IPS-18a (cell line): ENCODE data around the gene SCP2.

Experiments used
- H3K27ac ChIP-seq: one replicate; pipeline ENCODE4 v1.5.1; 2013; ENCODE audit warnings: low read length
- H3K27me3 ChIP-seq: one replicate; pipeline ENCODE4 v1.6.1; 2013; ENCODE audit warnings: mild to moderate bottlenecking, low read length; ENCODE audit not compliant: control insufficient read depth, insufficient read depth
- H3K36me3 ChIP-seq: one replicate; pipeline ENCODE4 v1.6.1; 2013; ENCODE audit warnings: low read depth, low read length; ENCODE audit not compliant: control insufficient read depth
- H3K4me1 ChIP-seq: one replicate; pipeline ENCODE4 v1.6.1; 2013; ENCODE audit warnings: low read depth, low read length; ENCODE audit not compliant: control insufficient read depth
- H3K4me3 ChIP-seq: one replicate; pipeline ENCODE4 v1.5.1; 2013; ENCODE audit warnings: low read length
- H3K9ac ChIP-seq: one replicate; pipeline ENCODE4 v1.6.1; 2013; ENCODE audit warnings: mild to moderate bottlenecking, low read length, moderate library complexity
- H3K9me3 ChIP-seq: one replicate; pipeline ENCODE4 v1.6.1; 2013; ENCODE audit warnings: low read depth, low read length; ENCODE audit not compliant: control insufficient read depth

Gene SCP2

DNA sequence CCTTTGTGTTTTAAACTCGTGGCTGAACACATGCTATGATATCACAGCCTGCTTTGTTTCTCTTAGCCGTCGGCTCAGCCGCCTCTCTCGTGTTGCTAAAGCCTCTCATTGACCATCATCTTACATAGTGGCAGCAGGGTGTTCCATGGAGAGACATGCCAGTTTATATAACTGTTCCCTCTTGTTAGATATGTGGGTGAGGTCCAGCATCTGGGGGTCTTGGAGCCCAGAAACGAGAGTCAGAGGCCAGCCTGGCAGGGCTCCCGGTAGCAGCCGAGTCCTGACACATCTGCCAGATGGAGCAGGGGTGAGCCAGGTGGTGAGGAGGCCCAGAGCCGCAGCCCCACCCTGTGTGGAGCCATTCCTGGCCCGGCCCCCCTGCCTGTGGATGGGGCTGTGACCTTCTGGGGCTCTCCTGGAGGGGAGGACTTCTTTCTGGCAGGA, 146.8 kb downstream of the SCP2 start:
- H3K27ac ChIP-seq, result no peak overlapping the region
- H3K27me3 ChIP-seq, result no peaks in the 10 kb centered on the region
- no peak overlapping the region for H3K4me3 ChIP-seq
- H3K9ac ChIP-seq, result no peak overlapping the region
- no peaks in the 10 kb centered on the region for H3K4me1 ChIP-seq
- no peaks in the 10 kb centered on the region for H3K9me3 ChIP-seq
- H3K36me3 ChIP-seq, result no peaks in the 10 kb centered on the region

DNA sequence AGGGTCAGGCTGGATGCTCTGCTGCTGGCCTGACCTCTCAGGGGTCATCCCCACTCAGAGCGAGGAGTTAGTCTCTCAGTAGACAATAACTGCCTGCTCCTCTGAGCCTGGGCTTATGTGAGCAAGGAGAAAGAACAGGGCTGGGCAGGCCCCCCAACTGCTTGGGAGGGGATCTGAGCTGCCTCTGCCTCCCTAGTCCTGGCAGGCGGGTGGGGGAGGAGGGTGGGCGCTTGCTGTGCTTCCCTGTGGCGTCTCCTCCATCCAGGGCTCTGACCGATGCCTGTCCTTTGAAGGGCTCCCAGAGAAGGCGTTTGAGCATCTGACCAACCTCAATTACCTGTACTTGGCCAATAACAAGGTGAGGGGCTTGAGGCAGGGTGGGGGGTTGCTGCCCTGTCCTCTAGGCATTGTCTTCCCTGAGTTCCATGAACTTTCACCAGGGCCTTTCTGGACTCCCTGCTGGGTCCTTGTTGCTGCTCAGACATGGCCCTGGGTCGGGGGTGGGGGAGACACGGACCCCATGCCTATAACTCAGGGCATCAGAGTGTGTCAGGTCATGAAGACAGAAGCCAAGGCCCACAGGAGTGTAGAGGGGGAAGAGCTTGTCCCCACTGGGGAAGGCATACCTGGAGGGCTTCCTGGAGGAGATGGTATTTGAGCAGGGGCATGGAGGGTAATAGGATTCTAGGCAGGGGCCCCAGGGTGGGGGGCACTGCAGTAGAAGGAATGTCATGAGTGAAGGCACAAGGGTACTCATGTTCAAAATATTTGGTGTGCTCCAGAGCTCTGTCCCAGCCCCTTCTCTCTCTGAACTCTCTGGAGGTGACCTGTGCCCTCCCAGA, 147.5 kb downstream of the SCP2 start:
- Histone ChIP-seq H3K36me3 (no peaks in the 10 kb centered on the region), H3K27ac (no peak overlapping the region), H3K9ac (no peak overlapping the region), H3K4me1 (no peaks in the 10 kb centered on the region), H3K27me3 (no peaks in the 10 kb centered on the region), H3K9me3 (no peaks in the 10 kb centered on the region), H3K4me3 (no peak overlapping the region)

DNA sequence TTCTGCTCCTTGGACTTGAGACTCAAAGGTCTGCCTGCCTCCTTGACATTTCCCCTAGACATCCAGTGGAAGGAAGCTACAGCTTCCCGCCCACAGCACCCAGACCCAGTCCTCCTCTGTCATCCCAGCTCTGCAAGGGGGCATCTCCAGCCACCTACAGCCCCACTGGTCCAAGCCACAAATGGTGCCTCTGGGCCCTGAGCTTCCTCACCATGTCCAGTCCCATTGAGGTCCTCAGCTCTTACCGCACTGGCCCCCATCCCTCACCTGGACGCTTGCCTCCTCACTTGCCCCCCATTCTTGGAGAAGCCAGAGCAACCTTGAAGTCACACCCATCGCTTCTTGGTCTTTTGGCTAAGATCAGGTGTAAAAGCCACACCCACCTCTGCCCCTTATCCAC, 148.1 kb downstream of the SCP2 start:
- H3K4me1 ChIP-seq, result no peaks in the 10 kb centered on the region
- no peaks in the 10 kb centered on the region for H3K9me3 ChIP-seq
- no peak overlapping the region for H3K27ac ChIP-seq
- no peaks in the 10 kb centered on the region for H3K36me3 ChIP-seq
- no peak overlapping the region for H3K4me3 ChIP-seq
- H3K9ac ChIP-seq, result no peak overlapping the region
- no peaks in the 10 kb centered on the region for H3K27me3 ChIP-seq

DNA sequence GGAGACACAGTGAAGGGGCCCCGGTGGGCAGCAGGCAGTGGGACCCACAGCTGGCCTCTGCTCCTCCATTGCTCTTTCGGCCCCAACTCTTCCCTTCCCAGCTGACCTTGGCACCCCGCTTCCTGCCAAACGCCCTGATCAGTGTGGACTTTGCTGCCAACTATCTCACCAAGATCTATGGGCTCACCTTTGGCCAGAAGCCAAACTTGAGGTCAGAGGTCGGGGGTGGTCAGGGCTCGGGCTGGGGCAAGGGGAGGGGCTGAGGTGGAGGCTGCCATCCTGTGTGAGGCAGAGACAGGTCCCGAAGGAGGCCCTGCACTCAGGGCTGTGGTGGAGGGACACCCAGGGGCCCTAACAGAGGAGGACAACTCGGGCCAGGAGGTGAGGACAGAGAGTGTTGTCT, 148.7 kb downstream of the SCP2 start:
- H3K27me3 ChIP-seq, result no peaks in the 10 kb centered on the region
- H3K9me3 ChIP-seq, result no peaks in the 10 kb centered on the region
- H3K4me1 ChIP-seq, result no peaks in the 10 kb centered on the region
- no peaks in the 10 kb centered on the region for H3K36me3 ChIP-seq
- no peak overlapping the region for H3K9ac ChIP-seq
- H3K4me3 ChIP-seq, result no peak overlapping the region
- no peak overlapping the region for H3K27ac ChIP-seq

DNA sequence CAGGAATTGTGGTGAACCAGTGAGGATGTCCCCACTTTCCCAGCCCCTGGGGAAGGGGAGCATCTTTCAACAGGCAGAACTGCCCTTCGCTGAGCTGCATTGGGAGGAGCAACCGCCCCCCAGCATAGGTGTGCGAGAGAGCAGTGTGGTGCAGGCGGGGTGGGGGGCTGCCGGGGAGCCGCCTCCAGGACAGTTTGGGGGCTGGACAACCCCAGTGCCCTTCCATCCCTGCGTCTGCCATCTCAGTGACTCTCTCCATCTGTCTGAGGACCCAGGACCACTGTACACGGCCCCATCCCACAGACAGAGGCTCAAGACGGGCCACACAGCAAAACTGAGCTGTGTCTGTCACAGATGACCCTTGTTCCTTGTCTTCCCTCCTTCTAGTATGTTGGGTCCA, 149.1 kb downstream of the SCP2 start:
- H3K27me3 ChIP-seq, result no peaks in the 10 kb centered on the region
- no peak overlapping the region for H3K4me3 ChIP-seq
- H3K4me1 ChIP-seq, result no peaks in the 10 kb centered on the region
- no peak overlapping the region for H3K27ac ChIP-seq
- no peaks in the 10 kb centered on the region for H3K9me3 ChIP-seq
- no peak overlapping the region for H3K9ac ChIP-seq
- no peaks in the 10 kb centered on the region for H3K36me3 ChIP-seq

DNA sequence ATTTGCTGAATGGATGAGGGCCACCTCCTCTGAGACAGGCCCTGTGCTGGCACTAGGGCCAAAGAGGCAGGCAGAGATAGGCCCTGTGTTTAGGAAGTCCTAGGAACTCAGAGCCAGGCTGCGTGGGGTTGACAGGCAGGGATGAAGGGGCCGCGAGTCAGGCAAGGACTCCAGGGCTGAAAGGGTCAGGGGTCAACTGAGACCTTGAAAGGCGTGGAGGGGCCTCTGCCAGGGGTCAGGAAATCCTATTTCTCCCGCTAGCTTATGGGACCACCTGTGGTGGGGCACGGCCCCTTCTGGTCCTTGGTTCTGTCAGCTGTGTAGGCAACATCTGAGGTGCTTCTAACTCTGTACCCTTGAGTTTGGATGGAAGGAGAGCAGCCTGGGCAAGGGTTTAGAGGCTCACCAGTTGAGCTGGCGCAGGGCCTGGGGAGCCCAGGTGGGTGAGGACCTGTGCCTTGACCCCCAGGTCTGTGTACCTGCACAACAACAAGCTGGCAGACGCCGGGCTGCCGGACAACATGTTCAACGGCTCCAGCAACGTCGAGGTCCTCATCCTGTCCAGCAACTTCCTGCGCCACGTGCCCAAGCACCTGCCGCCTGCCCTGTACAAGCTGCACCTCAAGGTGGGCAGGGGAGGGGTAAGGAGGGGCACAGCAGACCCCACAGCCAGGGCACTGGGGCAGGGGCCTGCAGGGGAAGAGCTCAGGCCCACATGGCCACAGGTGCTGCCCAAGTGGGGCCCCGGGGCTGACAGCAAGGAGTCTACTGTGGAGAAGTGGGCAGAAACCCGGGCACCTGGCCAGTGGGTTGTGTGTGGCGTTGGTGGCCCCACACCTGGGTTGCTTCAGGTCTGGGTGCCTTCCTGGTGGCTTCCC, 149.9 kb downstream of the SCP2 start:
- Histone ChIP-seq H3K9ac (no peak overlapping the region), H3K4me3 (no peak overlapping the region), H3K9me3 (no peaks in the 10 kb centered on the region), H3K36me3 (no peaks in the 10 kb centered on the region), H3K4me1 (peaks cover 3% of the 10 kb centered on the region), H3K27ac (no peak overlapping the region), H3K27me3 (no peaks in the 10 kb centered on the region)

DNA sequence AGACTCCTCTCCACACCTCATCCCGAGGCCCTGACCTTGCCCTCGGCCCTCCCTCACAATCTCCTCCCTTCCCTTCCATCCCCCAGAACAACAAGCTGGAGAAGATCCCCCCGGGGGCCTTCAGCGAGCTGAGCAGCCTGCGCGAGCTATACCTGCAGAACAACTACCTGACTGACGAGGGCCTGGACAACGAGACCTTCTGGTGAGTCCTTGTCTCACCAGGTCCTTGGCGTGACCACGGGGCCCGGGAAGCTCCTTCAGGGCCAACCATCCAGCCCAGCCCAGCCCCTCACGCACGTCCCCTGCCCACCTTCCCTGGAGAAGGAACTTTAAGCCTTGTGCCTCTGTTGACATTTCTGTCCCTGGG, 150.5 kb downstream of the SCP2 start:
- no peak overlapping the region for H3K9ac ChIP-seq
- H3K27ac ChIP-seq, result no peak overlapping the region
- peaks cover 7% of the 10 kb centered on the region for H3K4me1 ChIP-seq
- H3K36me3 ChIP-seq, result no peaks in the 10 kb centered on the region
- no peak overlapping the region for H3K4me3 ChIP-seq
- no peaks in the 10 kb centered on the region for H3K27me3 ChIP-seq
- H3K9me3 ChIP-seq, result no peaks in the 10 kb centered on the region

DNA sequence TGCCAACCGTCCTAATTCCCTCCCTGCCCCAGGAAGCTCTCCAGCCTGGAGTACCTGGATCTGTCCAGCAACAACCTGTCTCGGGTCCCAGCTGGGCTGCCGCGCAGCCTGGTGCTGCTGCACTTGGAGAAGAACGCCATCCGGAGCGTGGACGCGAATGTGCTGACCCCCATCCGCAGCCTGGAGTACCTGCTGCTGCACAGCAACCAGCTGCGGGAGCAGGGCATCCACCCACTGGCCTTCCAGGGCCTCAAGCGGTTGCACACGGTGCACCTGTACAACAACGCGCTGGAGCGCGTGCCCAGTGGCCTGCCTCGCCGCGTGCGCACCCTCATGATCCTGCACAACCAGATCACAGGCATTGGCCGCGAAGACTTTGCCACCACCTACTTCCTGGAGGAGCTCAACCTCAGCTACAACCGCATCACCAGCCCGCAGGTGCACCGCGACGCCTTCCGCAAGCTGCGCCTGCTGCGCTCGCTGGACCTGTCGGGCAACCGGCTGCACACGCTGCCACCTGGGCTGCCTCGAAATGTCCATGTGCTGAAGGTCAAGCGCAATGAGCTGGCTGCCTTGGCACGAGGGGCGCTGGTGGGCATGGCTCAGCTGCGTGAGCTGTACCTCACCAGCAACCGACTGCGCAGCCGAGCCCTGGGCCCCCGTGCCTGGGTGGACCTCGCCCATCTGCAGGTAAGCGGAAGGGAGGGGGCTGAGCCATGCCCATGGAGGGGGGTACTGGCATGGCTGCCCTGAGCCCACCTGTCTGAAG, 151.4 kb downstream of the SCP2 start:
- peaks cover 7% of the 10 kb centered on the region for H3K4me1 ChIP-seq
- no peaks in the 10 kb centered on the region for H3K36me3 ChIP-seq
- no peak overlapping the region for H3K9ac ChIP-seq
- H3K27me3 ChIP-seq, result no peaks in the 10 kb centered on the region
- H3K27ac ChIP-seq, result no peak overlapping the region
- H3K4me3 ChIP-seq, result no peak overlapping the region
- no peaks in the 10 kb centered on the region for H3K9me3 ChIP-seq

DNA sequence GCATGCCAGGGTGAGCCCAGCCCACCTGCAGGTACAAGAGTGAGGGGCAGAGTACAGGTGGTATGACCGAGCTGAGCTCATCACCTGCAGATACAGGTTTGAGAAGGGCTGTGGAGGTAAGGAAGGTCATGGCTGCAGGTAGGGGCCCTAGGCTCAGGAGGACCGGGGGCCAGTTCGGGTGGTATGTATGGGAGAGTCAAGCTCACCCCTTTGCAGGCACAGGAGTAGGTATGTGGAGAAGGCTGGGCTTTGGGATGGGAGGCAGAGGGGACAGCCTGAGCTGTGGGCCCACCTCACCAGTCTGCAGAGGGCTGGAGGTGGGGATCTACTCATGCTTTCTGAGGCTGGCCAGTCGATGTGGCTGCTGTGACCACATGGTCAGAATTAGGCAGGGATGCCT, 152.2 kb downstream of the SCP2 start:
- peaks cover 7% of the 10 kb centered on the region for H3K4me1 ChIP-seq
- no peaks in the 10 kb centered on the region for H3K27me3 ChIP-seq
- H3K4me3 ChIP-seq, result no peak overlapping the region
- H3K9ac ChIP-seq, result no peak overlapping the region
- no peak overlapping the region for H3K27ac ChIP-seq
- H3K9me3 ChIP-seq, result no peaks in the 10 kb centered on the region
- H3K36me3 ChIP-seq, result no peaks in the 10 kb centered on the region

DNA sequence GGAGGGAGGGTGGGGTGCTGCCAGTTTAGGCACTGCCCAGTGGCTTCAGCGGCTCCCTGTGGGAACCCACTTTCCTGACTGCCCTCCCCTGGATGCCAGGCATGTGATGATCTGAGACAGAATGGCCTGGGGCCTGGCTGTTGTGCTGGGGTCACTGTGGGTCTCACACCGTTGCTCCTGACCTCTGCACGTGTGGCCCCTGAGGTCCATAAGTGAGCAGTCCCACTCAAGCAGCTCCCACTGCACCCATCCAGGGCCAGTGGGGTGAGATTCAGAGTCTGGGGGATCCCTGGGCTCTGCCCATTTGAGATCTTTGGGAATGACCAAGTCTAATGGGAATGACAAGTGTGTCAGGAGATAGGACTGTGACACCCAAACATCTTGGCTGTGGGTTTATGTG, 153.0 kb downstream of the SCP2 start:
- Histone ChIP-seq H3K36me3 (no peaks in the 10 kb centered on the region), H3K27ac (no peak overlapping the region), H3K4me1 (peaks cover 7% of the 10 kb centered on the region), H3K4me3 (no peak overlapping the region), H3K9ac (no peak overlapping the region), H3K27me3 (no peaks in the 10 kb centered on the region), H3K9me3 (no peaks in the 10 kb centered on the region)

DNA sequence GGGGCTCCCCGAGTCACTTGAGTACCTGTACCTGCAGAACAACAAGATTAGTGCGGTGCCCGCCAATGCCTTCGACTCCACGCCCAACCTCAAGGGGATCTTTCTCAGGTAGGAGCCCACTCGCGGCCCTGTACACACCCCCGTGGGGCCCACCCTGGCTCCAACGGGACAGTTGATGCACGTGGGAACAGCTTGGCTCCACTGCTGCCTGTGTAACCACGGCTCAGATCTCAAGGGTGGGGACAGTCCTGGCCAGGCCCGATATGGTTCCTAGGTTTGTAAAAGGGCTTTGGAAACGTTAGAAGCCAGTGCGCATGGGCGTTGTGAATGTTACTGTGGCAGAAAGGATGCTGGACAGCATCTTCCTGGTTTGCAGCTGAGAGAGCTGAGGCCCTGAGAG, 153.7 kb downstream of the SCP2 start:
- H3K36me3 ChIP-seq, result no peaks in the 10 kb centered on the region

More for the DNA sequence above, 153.7 kb downstream of the SCP2 start:
- Histone ChIP-seq H3K4me1 (peaks cover 7% of the 10 kb centered on the region), H3K4me3 (no peak overlapping the region), H3K9ac (no peak overlapping the region), H3K9me3 (no peaks in the 10 kb centered on the region), H3K27me3 (no peaks in the 10 kb centered on the region), H3K27ac (no peak overlapping the region)
